GM23338 (cell line): ENCODE measurements around the gene CD19. TPM values are rescaled to one million over a fixed set of nuclear protein-coding genes. Genes with fewer than 3 reads are reported as not detected.

ENCODE experiments used
- ATAC-seq: fragments of 200-7000 bp; cut with Tn5 transposase; 3 replicates; pipeline ENCODE4 v1.9.1; 2020
- DNase-seq: peaks from one replicate; pipeline ENCODE4 v3.0.0-alpha.2; 2015; ENCODE audit warnings: low spot score
- H2AFZ ChIP-seq: fragments of 200-600 bp; sonication (generic); 2 replicates; pipeline ENCODE4 v1.8.0; 2016; ENCODE audit warnings: antibody characterized with exemption, mild to moderate bottlenecking, moderate library complexity
- H3F3A ChIP-seq: fragments of 200-600 bp; sonication (generic); replicated peaks from 2 replicates; pipeline ENCODE4 v1.8.0; 2017; ENCODE audit warnings: antibody characterized with exemption, mixed run types, low read depth
- H3K27ac ChIP-seq: fragments of 200-600 bp; sonication (generic); 2 replicates; pipeline ENCODE4 v1.6.1; 2016; ENCODE audit warnings: low read depth
- H3K27me3 ChIP-seq: fragments of 200-600 bp; sonication (generic); 2 replicates; pipeline ENCODE4 v1.8.0; 2016; ENCODE audit warnings: mild to moderate bottlenecking, mixed run types, moderate library complexity; ENCODE audit not compliant: insufficient read depth
- H3K36me3 ChIP-seq: fragments of 200-600 bp; sonication (generic); 2 replicates; pipeline ENCODE4 v1.8.0; 2016; ENCODE audit warnings: mild to moderate bottlenecking; ENCODE audit not compliant: insufficient read depth
- H3K4me1 ChIP-seq: fragments of 200-600 bp; sonication (generic); 2 replicates; pipeline ENCODE4 v1.8.0; 2016; ENCODE audit warnings: mild to moderate bottlenecking, moderate library complexity; ENCODE audit not compliant: insufficient read depth
- H3K4me2 ChIP-seq: fragments of 200-600 bp; sonication (generic); 2 replicates; pipeline ENCODE4 v1.7.1; 2017; ENCODE audit warnings: mixed run types
- H3K4me3 ChIP-seq: fragments of 200-600 bp; sonication (generic); 2 replicates; pipeline ENCODE4 v1.6.1; 2016; ENCODE audit warnings: mixed run types
- H3K79me2 ChIP-seq: fragments of 200-600 bp; sonication (generic); replicated peaks from 2 replicates; pipeline ENCODE4 v1.8.0; 2017; ENCODE audit warnings: mild to moderate bottlenecking; ENCODE audit not compliant: insufficient read depth
- H3K9me2 ChIP-seq: fragments of 200-600 bp; sonication (generic); 2 replicates; pipeline ENCODE4 v1.8.0; 2017; ENCODE audit not compliant: insufficient read depth
- H4K20me1 ChIP-seq: fragments of 200-600 bp; sonication (generic); replicated peaks from 2 replicates; pipeline ENCODE4 v1.8.0; 2017; ENCODE audit warnings: mild to moderate bottlenecking; ENCODE audit not compliant: insufficient read depth
- H3K27ac Mint-ChIP-seq: 2 replicates; pipeline ENCODE4 v1.8.0; 2020; ENCODE audit warnings: inconsistent platforms, mild to moderate bottlenecking, moderate library complexity, mixed read lengths
- H3K27me3 Mint-ChIP-seq: 3 replicates; pipeline ENCODE4 v1.8.0; 2022; ENCODE audit warnings: low read depth, mild to moderate bottlenecking, moderate library complexity, mixed read lengths, inconsistent platforms; ENCODE audit not compliant: insufficient read depth, poor library complexity
- H3K36me3 Mint-ChIP-seq: 3 replicates; pipeline ENCODE4 v1.8.0; 2021; ENCODE audit warnings: low read depth, mild to moderate bottlenecking, inconsistent platforms, moderate library complexity, mixed read lengths
- H3K4me1 Mint-ChIP-seq: 3 replicates; pipeline ENCODE4 v1.8.0; 2020; ENCODE audit warnings: mild to moderate bottlenecking, inconsistent platforms, mixed read lengths
- H3K4me3 Mint-ChIP-seq: 3 replicates; pipeline ENCODE4 v1.8.0; 2021; ENCODE audit warnings: moderate library complexity, mild to moderate bottlenecking, inconsistent platforms, mixed read lengths
- H3K9me3 Mint-ChIP-seq: 3 replicates; pipeline ENCODE4 v1.8.0; 2020; ENCODE audit warnings: moderate library complexity, mild to moderate bottlenecking, inconsistent platforms, mixed read lengths
- CTCF ChIP-seq, 2 experiments: fragments of 200-600 bp in 1 of 2; sonication (generic) in 1 of 2; conservative IDR thresholded peaks; 2 replicates each; pipeline versions ENCODE4 v1.5.1 to v1.6.1; 2016 to 2017; ENCODE audit warnings: antibody characterized with exemption in 2 of 2, low read depth in 2 of 2, mild to moderate bottlenecking in 2 of 2, moderate library complexity in 1 of 2
- EZH2phosphoT487 ChIP-seq: fragments of 200-600 bp; sonication (generic); IDR thresholded peaks from one replicate; pipeline ENCODE4 v1.8.1; 2018; ENCODE audit warnings: antibody characterized with exemption; ENCODE audit not compliant: unreplicated experiment
- NANOG ChIP-seq: IDR thresholded peaks from 2 replicates; pipeline ENCODE4 v1.6.1; 2016; ENCODE audit warnings: antibody characterized with exemption, borderline replicate concordance
- REST ChIP-seq: IDR thresholded peaks from one replicate; pipeline ENCODE4 v1.6.1; 2018; ENCODE audit warnings: antibody characterized with exemption; ENCODE audit not compliant: unreplicated experiment
- ZNF331 ChIP-seq: fragments of 250-450 bp; sonication (Bioruptor Pico); IDR thresholded peaks from 2 replicates; pipeline ENCODE4 v1.5.0; 2020; ENCODE audit warnings: low read depth, mild to moderate bottlenecking, moderate library complexity
- ZNF462 ChIP-seq: fragments of 250-450 bp; sonication (Bioruptor Pico); IDR thresholded peaks from 2 replicates; pipeline ENCODE4 v1.5.0; 2020; ENCODE audit warnings: mild to moderate bottlenecking, moderate library complexity
- polyA plus RNA-seq: library from polyadenylated mRNA; unstranded; fragments of >200 nt; fragmentation: Nextera tagmentation; extraction: Ambion mirVana; gene quantifications from 2 replicates; pipeline ENCODE4 v1.2.1, GENCODE V29; 2016
- total RNA-seq: library from RNA; depleted of rRNA; stranded (reverse); fragments of >200 nt; shearing (Covaris generic); gene quantifications from 2 replicates; pipeline ENCODE4 v1.2.3, GENCODE V29; 2014

The CD19 gene
- total and polyA plus RNA-seq, 2 experiments from 2014 or later, result 0.83 to 1.9 TPM

- peak; percentile 31 for ATAC-seq
- H3K4me3 Mint-ChIP-seq, result no peak overlapping the region
- H4K20me1 ChIP-seq, result no peaks in the 10 kb centered on the region; the same call in 1 of the 2 replicates
- TF ChIP-seq CTCF (conservative IDR thresholded peaks at IDR 0.05; ENCODE audit: low read depth in 2 of 2) (peak in 1 of 2 experiments; percentile 54; a peak in 2 of 4 replicates), NANOG (no peak), EZH2phosphoT487 (no peak), REST (no peak)
- H3K4me3 ChIP-seq, result no peak overlapping the region; the same call in 1 of the 2 replicates
- H3K4me1 Mint-ChIP-seq, result peaks cover 47% of the 10 kb centered on the region
- peaks cover 25% of the 10 kb centered on the region for H3K27me3 Mint-ChIP-seq
- peaks cover 28% of the 10 kb centered on the region for H3K4me1 ChIP-seq
- H3K9me3 Mint-ChIP-seq, result no peaks in the 10 kb centered on the region; the same call in 1 of the 3 replicates
- H3K27ac Mint-ChIP-seq, result no peak overlapping the region
- peak; percentile 66 for DNase-seq
- no peaks in the 10 kb centered on the region for H3K36me3 ChIP-seq
- H3K27ac ChIP-seq, result no peak overlapping the region
- H3K27me3 ChIP-seq, result peaks cover 22% of the 10 kb centered on the region; the same call in 1 of the 2 replicates
- H3F3A ChIP-seq, result peaks cover 10% of the 10 kb centered on the region
- no peaks in the 10 kb centered on the region for H3K9me2 ChIP-seq
- H2AFZ ChIP-seq, result peak overlapping the region; percentile 83; the same call in 1 of the 2 replicates
- no peaks in the 10 kb centered on the region for H3K79me2 ChIP-seq
- H3K36me3 Mint-ChIP-seq, result peaks cover 4% of the 10 kb centered on the region; the same call in 1 of the 3 replicates
- H3K4me2 ChIP-seq, result peak overlapping the region; percentile 66
These were observed 49.1 kb upstream of the CD19 start for GRCh38 chr16:28882551-28883160.

GRCh38 chr16:28883221-28883996, 48.4 kb upstream of the CD19 start:
- DNase-seq, result peak; percentile 39
- no peaks in the 10 kb centered on the region for H3K79me2 ChIP-seq
- H2AFZ ChIP-seq, result peak overlapping the region; percentile 83; the same call in 1 of the 2 replicates
- Mint-ChIP-seq H3K4me1 (peaks cover 39% of the 10 kb centered on the region), H3K27ac (no peak overlapping the region; the same call in 1 of the 2 replicates), H3K9me3 (no peaks in the 10 kb centered on the region; the same call in 1 of the 3 replicates), H3K27me3 (peaks cover 23% of the 10 kb centered on the region), H3K36me3 (peaks cover 4% of the 10 kb centered on the region; the same call in 1 of the 3 replicates), H3K4me3 (peak overlapping the region; percentile 34)
- H3K4me2 ChIP-seq, result peak overlapping the region; percentile 66
- no peaks in the 10 kb centered on the region for H3K9me2 ChIP-seq
- no peak for ATAC-seq
- no peak overlapping the region; the same call in 1 of the 2 replicates for H3K4me3 ChIP-seq
- peaks cover 10% of the 10 kb centered on the region for H3F3A ChIP-seq
- H3K27me3 ChIP-seq, result peaks cover 22% of the 10 kb centered on the region; the same call in 1 of the 2 replicates
- peaks cover 21% of the 10 kb centered on the region for H3K4me1 ChIP-seq
- H3K27ac ChIP-seq, result no peak overlapping the region
- H3K36me3 ChIP-seq, result no peaks in the 10 kb centered on the region
- H4K20me1 ChIP-seq, result no peaks in the 10 kb centered on the region; the same call in 1 of the 2 replicates
- no peak for TF ChIP-seq ZNF331 (CRISPR knock-in tag)
- no peak for TF ChIP-seq ZNF462 (CRISPR knock-in tag)
